Fibroblast of lung (primary cell): ENCODE measurements around the gene UVRAG. TPM values are rescaled to one million over a fixed set of nuclear protein-coding genes. Genes with fewer than 3 reads are reported as not detected.
A peak's percentile ranks its signal among the peaks of the same experiment; 100 is the strongest.

Experiments used
- DNase-seq, 2 donors: peaks; one replicate each; pipeline versions ENCODE4 v3.0.0 to v3.0.0-alpha.2; 2010; ENCODE audit warnings: low read depth in 2 of 2
- H2AFZ ChIP-seq: 2 replicates; pipeline ENCODE4 v1.5.1; 2012; ENCODE audit warnings: low read length, control low read depth, inconsistent platforms
- H3K27ac ChIP-seq: 2 replicates; pipeline ENCODE4 v1.5.1; 2011; ENCODE audit warnings: low read length, control low read depth; ENCODE audit not compliant: insufficient read depth
- H3K27me3 ChIP-seq: 2 replicates; pipeline ENCODE4 v1.5.1; 2011; ENCODE audit warnings: mild to moderate bottlenecking, low read length; ENCODE audit not compliant: control insufficient read depth, insufficient read depth
- H3K36me3 ChIP-seq: 2 replicates; pipeline ENCODE4 v1.5.1; 2011; ENCODE audit warnings: low read length; ENCODE audit not compliant: control insufficient read depth, insufficient read depth
- H3K4me1 ChIP-seq: 2 replicates; pipeline ENCODE4 v1.5.1; 2011; ENCODE audit warnings: low read length; ENCODE audit not compliant: control insufficient read depth, insufficient read depth; ENCODE audit errors: extremely low read depth
- H3K4me2 ChIP-seq: 2 replicates; pipeline ENCODE4 v1.5.1; 2011; ENCODE audit warnings: low read length, control low read depth; ENCODE audit not compliant: insufficient read depth; ENCODE audit errors: extremely low read depth
- H3K4me3 ChIP-seq, 4 experiments: fragments of 200-600 bp in 1 of 4; sonication (generic) in 1 of 4; replicated peaks in 1 of 4; 2 replicates each; pipeline ENCODE4 v1.5.1; 2011 to 2016; ENCODE audit warnings: low read length in 4 of 4, low read depth in 3 of 4, mild to moderate bottlenecking in 3 of 4, control low read depth in 2 of 4, inconsistent platforms in 1 of 4, mixed read lengths in 1 of 4; ENCODE audit not compliant: insufficient read depth in 1 of 4; ENCODE audit errors: control extremely low read depth in 1 of 4
- H3K79me2 ChIP-seq: 2 replicates; pipeline ENCODE4 v1.5.1; 2012; ENCODE audit warnings: mild to moderate bottlenecking, low read length, inconsistent platforms; ENCODE audit not compliant: control insufficient read depth, insufficient read depth
- H3K9ac ChIP-seq: 2 replicates; pipeline ENCODE4 v1.5.1; 2011; ENCODE audit warnings: mild to moderate bottlenecking, low read length, control low read depth; ENCODE audit not compliant: insufficient read depth
- H3K9me3 ChIP-seq: 2 replicates; pipeline ENCODE4 v1.5.1; 2012; ENCODE audit warnings: low read depth, low read length; ENCODE audit not compliant: control insufficient read depth, insufficient read depth
- H4K20me1 ChIP-seq: 2 replicates; pipeline ENCODE4 v1.5.1; 2011; ENCODE audit warnings: low read length; ENCODE audit not compliant: control insufficient read depth, insufficient read depth; ENCODE audit errors: extremely low read depth
- CTCF ChIP-seq, 2 donors: IDR thresholded peaks in 1 of 2; conservative IDR thresholded peaks in 1 of 2; 1 replicate in 1 of 2; 2 replicates in 1 of 2; pipeline ENCODE4 v1.5.1; 2011 to 2012; ENCODE audit warnings: low read length in 2 of 2, control low read depth in 1 of 2, inconsistent platforms in 1 of 2, low read depth in 1 of 2, mild to moderate bottlenecking in 1 of 2
- EZH2 ChIP-seq: IDR thresholded peaks from 2 replicates; pipeline ENCODE4 v1.5.1; 2012; ENCODE audit warnings: low read length, control low read depth, mild to moderate bottlenecking; ENCODE audit errors: missing control alignments
- polyA plus RNA-seq, 2 donors: library from polyadenylated mRNA; depleted of rRNA in 1 of 2; stranded (reverse) in 1 of 2; unstranded in 1 of 2; fragments of >200 nt; gene quantifications; 2 replicates each; pipeline ENCODE4 v1.2.1, GENCODE V29; 2011 to 2012; ENCODE audit warnings: missing spikeins in 1 of 2
- total RNA-seq: library from RNA; depleted of rRNA; stranded (reverse); fragments of >200 nt; gene quantifications from 2 replicates; pipeline ENCODE4 v1.2.1, GENCODE V29; 2014

UVRAG gene
- total and polyA plus RNA-seq, 2 donors (not counting 1 experiment from before 2014, with no cell fraction given), result 15.8 to 22.1 TPM

- TF ChIP-seq CTCF (conservative IDR thresholded peaks at IDR 0.05 in 1 of 2, IDR thresholded peaks at IDR 0.05 in 1 of 2; ENCODE audit: low read depth in 1 of 2, low read length in 2 of 2) (no peak), EZH2 (no peak)
- Histone ChIP-seq H3K9ac (no peak overlapping the region), H3K27me3 (no peaks in the 10 kb centered on the region), H4K20me1 (no peaks in the 10 kb centered on the region), H3K36me3 (no peaks in the 10 kb centered on the region), H2AFZ (no peak overlapping the region), H3K9me3 (no peaks in the 10 kb centered on the region), H3K4me1 (no peaks in the 10 kb centered on the region), H3K4me2 (no peak overlapping the region), H3K79me2 (no peaks in the 10 kb centered on the region), H3K4me3 (no peak overlapping the region), H3K27ac (no peak overlapping the region)
- DNase-seq, result peak in 1 of 2 donors; percentile 42
Observed at GRCh38 chr11:76153571-76153923, 338.5 kb downstream of the UVRAG start.

- Histone ChIP-seq H3K4me2 (no peak overlapping the region), H3K27ac (no peak overlapping the region), H3K27me3 (no peaks in the 10 kb centered on the region), H4K20me1 (no peaks in the 10 kb centered on the region), H3K36me3 (no peaks in the 10 kb centered on the region), H3K9ac (no peak overlapping the region), H3K79me2 (no peaks in the 10 kb centered on the region), H3K9me3 (no peaks in the 10 kb centered on the region), H2AFZ (no peak overlapping the region), H3K4me1 (no peaks in the 10 kb centered on the region), H3K4me3 (no peak overlapping the region)
- no peak for DNase-seq
- TF ChIP-seq CTCF (conservative IDR thresholded peaks at IDR 0.05 in 1 of 2, IDR thresholded peaks at IDR 0.05 in 1 of 2; ENCODE audit: low read depth in 1 of 2, low read length in 2 of 2) (no peak), EZH2 (no peak)
Observed at GRCh38 chr11:76155500-76156227, 340.7 kb downstream of the UVRAG start.

- Histone ChIP-seq H3K4me2 (no peak overlapping the region), H3K36me3 (no peaks in the 10 kb centered on the region), H2AFZ (no peak overlapping the region), H3K9ac (no peak overlapping the region), H3K4me3 (no peak overlapping the region), H3K27ac (no peak overlapping the region), H3K27me3 (no peaks in the 10 kb centered on the region), H3K79me2 (no peaks in the 10 kb centered on the region), H3K9me3 (no peaks in the 10 kb centered on the region), H3K4me1 (peaks cover 2% of the 10 kb centered on the region), H4K20me1 (no peaks in the 10 kb centered on the region)
- no peak for DNase-seq
- TF ChIP-seq CTCF (conservative IDR thresholded peaks at IDR 0.05 in 1 of 2, IDR thresholded peaks at IDR 0.05 in 1 of 2; ENCODE audit: low read depth in 1 of 2, low read length in 2 of 2) (no peak), EZH2 (no peak)
Observed at GRCh38 chr11:76156971-76157427, 342.0 kb downstream of the UVRAG start.
